ENCODE measurements around the gene SERTAD2.

- no peak for TF ChIP-seq CTCF (conservative IDR thresholded peaks at IDR 0.05; ENCODE audit: low read depth in 2 of 2)
- TF ChIP-seq CREB1 (CRISPR knock-in tag; IDR thresholded peaks at IDR 0.05; ENCODE audit: low read depth): no peak
- no peak for TF ChIP-seq POLR2AphosphoS5 (IDR thresholded peaks at IDR 0.05; ENCODE audit: low read depth)
- TF ChIP-seq JUNB (IDR thresholded peaks at IDR 0.05; ENCODE audit: unreplicated experiment): no peak
- no peak for TF ChIP-seq EZH2phosphoT487 (IDR thresholded peaks at IDR 0.05; ENCODE audit: unreplicated experiment)
These were observed 5.5 kb upstream of the SERTAD2 start for GRCh38 chr2:64659252-64659651.

All from GM23338 (cell line).